Omental fat pad (tissue), 4 donors: ENCODE results near the gene CREB5. TPM values are rescaled to one million over a fixed set of nuclear protein-coding genes. Genes with fewer than 3 reads are reported as not detected.

Experiments used
- ATAC-seq: fragments of 150-250 bp; one replicate; pipeline ENCODE4 v1.9.1; 2016; ENCODE audit warnings: mild to moderate bottlenecking, moderate library complexity; ENCODE audit not compliant: low FRiP score
- DNase-seq: peaks from one replicate; pipeline ENCODE4 v3.0.0-alpha.2; 2019; ENCODE audit warnings: low spot score
- CTCF ChIP-seq, 3 donors: fragments of 450-650 bp; IDR thresholded peaks; one replicate each; pipeline ENCODE4 v1.5.1; 2016 to 2017; ENCODE audit warnings: antibody characterized with exemption in 3 of 3, mild to moderate bottlenecking in 3 of 3, moderate library complexity in 2 of 3
- total RNA-seq, 4 donors: library from RNA; depleted of rRNA; stranded (reverse); fragments of >200 nt; gene quantifications; one replicate each; pipeline ENCODE4 v1.1.0, GENCODE V29; 2016

The CREB5 gene
- total RNA-seq, 4 donors from 2014 or later: 27.9 to 87.0 (median 42.9) TPM

- ATAC-seq (no peak), DNase-seq (no peak)
- no peak for TF ChIP-seq CTCF (IDR thresholded peaks at IDR 0.05)
These were observed 449.5 kb downstream of the CREB5 start for GRCh38 chr7:28861825-28862224.

- no peak for TF ChIP-seq CTCF (IDR thresholded peaks at IDR 0.05)
- DNase-seq (no peak), ATAC-seq (no peak)
These were observed 450.4 kb downstream of the CREB5 start for GRCh38 chr7:28862595-28863272.

- no peak for DNase-seq
- ATAC-seq: no peak
- no peak for TF ChIP-seq CTCF (IDR thresholded peaks at IDR 0.05)
These were observed 453.4 kb downstream of the CREB5 start for GRCh38 chr7:28865601-28866144.

- ATAC-seq (no peak), DNase-seq (no peak)
- TF ChIP-seq CTCF (IDR thresholded peaks at IDR 0.05): no peak
These were observed 456.4 kb downstream of the CREB5 start for GRCh38 chr7:28868712-28869111.

GRCh38 chr7:28871077-28871476, 458.8 kb downstream of the CREB5 start:
- DNase-seq (no peak), ATAC-seq (no peak)
- no peak for TF ChIP-seq CTCF (IDR thresholded peaks at IDR 0.05)

DNA sequence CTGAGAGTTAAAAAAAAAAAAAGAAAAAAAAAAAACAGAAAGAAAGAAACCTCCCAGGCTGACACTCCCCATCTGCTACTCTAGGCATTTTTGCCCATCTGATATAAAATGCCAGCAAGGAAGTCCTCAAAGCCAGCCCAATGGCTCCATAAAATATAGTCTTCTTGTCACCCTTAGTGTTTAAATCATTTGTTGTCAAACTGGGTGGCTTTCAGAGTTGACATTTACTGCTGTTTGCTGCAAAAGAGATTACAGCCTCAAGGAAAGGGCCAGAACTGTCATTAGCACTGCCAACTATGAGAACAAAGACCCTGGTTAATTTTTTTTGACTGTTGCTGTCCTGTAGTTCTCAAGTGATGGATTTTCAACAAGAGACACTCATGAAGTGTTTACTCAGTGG, 459.3 kb downstream of the CREB5 start:
- TF ChIP-seq CTCF (IDR thresholded peaks at IDR 0.05): no peak
- no peak for ATAC-seq
- no peak for DNase-seq

DNA sequence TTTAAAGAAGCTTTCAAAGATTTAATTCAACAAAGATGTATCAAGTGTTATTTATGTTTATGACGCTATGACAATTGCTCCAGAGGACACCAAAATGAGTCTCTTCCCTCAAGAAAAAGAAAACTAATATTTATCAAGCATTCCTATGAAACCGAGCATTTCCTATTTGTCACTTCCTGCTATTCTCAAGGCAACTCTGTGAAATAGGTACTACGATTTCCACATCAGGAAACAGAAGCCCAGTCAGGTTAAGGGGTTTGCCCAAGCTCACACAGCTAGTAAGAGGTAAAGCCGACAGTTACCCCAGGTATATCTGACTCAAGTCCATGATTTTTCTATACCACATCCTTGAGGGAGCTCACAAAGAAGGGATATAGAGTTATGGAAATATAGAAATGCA, 459.9 kb downstream of the CREB5 start:
- ATAC-seq (no peak), DNase-seq (no peak)
- no peak for TF ChIP-seq CTCF (IDR thresholded peaks at IDR 0.05)
